Skeletal muscle satellite cell (primary cell): ENCODE measurements around the gene COQ9.

ENCODE experiments used
- H3K27me3 ChIP-seq: 2 replicates; pipeline ENCODE4 v1.7.0; 2013; ENCODE audit warnings: low read length; ENCODE audit not compliant: control insufficient read depth, insufficient read depth
- H3K36me3 ChIP-seq: 2 replicates; pipeline ENCODE4 v1.7.0; 2013; ENCODE audit warnings: mild to moderate bottlenecking, control low read depth, low read length; ENCODE audit not compliant: insufficient read depth
- H3K4me1 ChIP-seq: 2 replicates; pipeline ENCODE4 v1.7.0; 2013; ENCODE audit warnings: low read length; ENCODE audit not compliant: control insufficient read depth, insufficient read depth
- H3K4me2 ChIP-seq: 2 replicates; pipeline ENCODE4 v1.7.0; 2013; ENCODE audit warnings: mild to moderate bottlenecking, low read length
- H3K4me3 ChIP-seq: 2 replicates; pipeline ENCODE4 v1.7.0; 2013; ENCODE audit warnings: low read length
- H3K9ac ChIP-seq: 2 replicates; pipeline ENCODE4 v1.7.0; 2013; ENCODE audit warnings: mild to moderate bottlenecking, low read depth, low read length, moderate library complexity
- H3K9me3 ChIP-seq: replicated peaks from 2 replicates; pipeline ENCODE4 v1.7.0; 2013; ENCODE audit warnings: mild to moderate bottlenecking, control low read depth, low read length

Gene COQ9

GRCh38 chr16:57411362-57411976 is 35.8 kb upstream of the COQ9 start:
- no peaks in the 10 kb centered on the region for H3K9me3 ChIP-seq
- H3K4me3 ChIP-seq = no peak overlapping the region
- no peaks in the 10 kb centered on the region for H3K4me1 ChIP-seq
- no peaks in the 10 kb centered on the region for H3K36me3 ChIP-seq
- no peak overlapping the region for H3K9ac ChIP-seq
- peaks cover 44% of the 10 kb centered on the region for H3K27me3 ChIP-seq
- H3K4me2 ChIP-seq = no peak overlapping the region

- no peaks in the 10 kb centered on the region for H3K36me3 ChIP-seq
- no peak overlapping the region for H3K9ac ChIP-seq
- H3K9me3 ChIP-seq = no peaks in the 10 kb centered on the region
Observed at GRCh38 chr16:57412584-57412983, 34.7 kb upstream of the COQ9 start.

GRCh38 chr16:57413301-57413730 is 34.0 kb upstream of the COQ9 start:
- Histone ChIP-seq H3K4me1 (peaks cover 5% of the 10 kb centered on the region), H3K9ac (no peak overlapping the region), H3K4me3 (no peak overlapping the region), H3K36me3 (no peaks in the 10 kb centered on the region), H3K4me2 (no peak overlapping the region), H3K9me3 (no peaks in the 10 kb centered on the region), H3K27me3 (peaks cover 32% of the 10 kb centered on the region)

More at GRCh38 chr16:57412584-57412983, 34.7 kb upstream of the COQ9 start:
- Histone ChIP-seq H3K4me3 (no peak overlapping the region), H3K4me2 (no peak overlapping the region), H3K27me3 (peaks cover 35% of the 10 kb centered on the region), H3K4me1 (peaks cover 5% of the 10 kb centered on the region)

GRCh38 chr16:57413733-57414132 is 33.5 kb upstream of the COQ9 start:
- Histone ChIP-seq H3K4me3 (no peak overlapping the region), H3K27me3 (peaks cover 32% of the 10 kb centered on the region), H3K9me3 (no peaks in the 10 kb centered on the region), H3K9ac (no peak overlapping the region), H3K4me2 (no peak overlapping the region), H3K36me3 (no peaks in the 10 kb centered on the region), H3K4me1 (peaks cover 8% of the 10 kb centered on the region)

- Histone ChIP-seq H3K9me3 (no peaks in the 10 kb centered on the region), H3K27me3 (peaks cover 10% of the 10 kb centered on the region), H3K9ac (no peak overlapping the region), H3K36me3 (no peaks in the 10 kb centered on the region), H3K4me3 (no peak overlapping the region), H3K4me2 (no peak overlapping the region), H3K4me1 (peaks cover 8% of the 10 kb centered on the region)
Observed at GRCh38 chr16:57416084-57416483, 31.2 kb upstream of the COQ9 start.

- Histone ChIP-seq H3K4me1 (peaks cover 10% of the 10 kb centered on the region), H3K9me3 (no peaks in the 10 kb centered on the region), H3K36me3 (no peaks in the 10 kb centered on the region), H3K9ac (no peak overlapping the region), H3K4me3 (no peak overlapping the region), H3K27me3 (no peaks in the 10 kb centered on the region), H3K4me2 (no peak overlapping the region)
Observed at GRCh38 chr16:57419506-57419905, 27.8 kb upstream of the COQ9 start.

- Histone ChIP-seq H3K4me2 (no peak overlapping the region), H3K27me3 (no peaks in the 10 kb centered on the region), H3K9me3 (no peaks in the 10 kb centered on the region), H3K9ac (no peak overlapping the region), H3K4me1 (peaks cover 5% of the 10 kb centered on the region), H3K4me3 (no peak overlapping the region), H3K36me3 (peaks cover 2% of the 10 kb centered on the region)
Observed at GRCh38 chr16:57422026-57422944, 25.0 kb upstream of the COQ9 start.

GRCh38 chr16:57423152-57423551 is 24.1 kb upstream of the COQ9 start:
- Histone ChIP-seq H3K4me3 (no peak overlapping the region), H3K4me1 (peaks cover 5% of the 10 kb centered on the region), H3K36me3 (peaks cover 10% of the 10 kb centered on the region), H3K27me3 (no peaks in the 10 kb centered on the region), H3K4me2 (no peak overlapping the region), H3K9me3 (no peaks in the 10 kb centered on the region), H3K9ac (no peak overlapping the region)

GRCh38 chr16:57424583-57424982 is 22.7 kb upstream of the COQ9 start:
- Histone ChIP-seq H3K9me3 (no peaks in the 10 kb centered on the region), H3K9ac (no peak overlapping the region), H3K27me3 (no peaks in the 10 kb centered on the region), H3K36me3 (peaks cover 20% of the 10 kb centered on the region), H3K4me1 (peaks cover 3% of the 10 kb centered on the region), H3K4me2 (no peak overlapping the region), H3K4me3 (no peak overlapping the region)

- peaks cover 37% of the 10 kb centered on the region for H3K36me3 ChIP-seq
- no peak overlapping the region for H3K9ac ChIP-seq
- no peaks in the 10 kb centered on the region for H3K27me3 ChIP-seq
- H3K4me1 ChIP-seq = peaks cover 3% of the 10 kb centered on the region
- no peak overlapping the region for H3K4me3 ChIP-seq
- no peak overlapping the region for H3K4me2 ChIP-seq
- H3K9me3 ChIP-seq = no peaks in the 10 kb centered on the region
Observed at GRCh38 chr16:57426356-57426755, 20.9 kb upstream of the COQ9 start.

- Histone ChIP-seq H3K9ac (no peak overlapping the region), H3K4me3 (no peak overlapping the region), H3K9me3 (no peaks in the 10 kb centered on the region), H3K4me2 (no peak overlapping the region), H3K27me3 (no peaks in the 10 kb centered on the region), H3K36me3 (peaks cover 45% of the 10 kb centered on the region), H3K4me1 (no peaks in the 10 kb centered on the region)
Observed at GRCh38 chr16:57427307-57427706, 20.0 kb upstream of the COQ9 start.
